IPS-20b (cell line): ENCODE data around the gene GRM1.

Source experiments
- H3K27ac ChIP-seq: one replicate; pipeline ENCODE4 v1.5.1; 2013; ENCODE audit warnings: low read length
- H3K27me3 ChIP-seq: 2 replicates; pipeline ENCODE4 v1.6.1; 2013; ENCODE audit warnings: mild to moderate bottlenecking, low read length, inconsistent platforms; ENCODE audit not compliant: insufficient read depth
- H3K36me3 ChIP-seq: 2 replicates; pipeline ENCODE4 v1.6.1; 2013; ENCODE audit warnings: low read depth, mild to moderate bottlenecking, inconsistent platforms, low read length, moderate library complexity; ENCODE audit not compliant: insufficient read depth
- H3K4me1 ChIP-seq: 2 replicates; pipeline ENCODE4 v1.6.1; 2013; ENCODE audit warnings: mild to moderate bottlenecking, control low read depth, inconsistent platforms, low read length, moderate library complexity; ENCODE audit not compliant: insufficient read depth
- H3K4me3 ChIP-seq: 2 replicates; pipeline ENCODE4 v1.5.1; 2013; ENCODE audit warnings: mild to moderate bottlenecking, low read length, inconsistent platforms
- H3K9ac ChIP-seq: 2 replicates; pipeline ENCODE4 v1.6.1; 2013; ENCODE audit warnings: low read depth, mild to moderate bottlenecking, inconsistent platforms, low read length, moderate library complexity
- H3K9me3 ChIP-seq: 2 replicates; pipeline ENCODE4 v1.6.1; 2013; ENCODE audit warnings: mild to moderate bottlenecking, low read depth, low read length, inconsistent platforms; ENCODE audit not compliant: insufficient read depth

Gene GRM1

DNA sequence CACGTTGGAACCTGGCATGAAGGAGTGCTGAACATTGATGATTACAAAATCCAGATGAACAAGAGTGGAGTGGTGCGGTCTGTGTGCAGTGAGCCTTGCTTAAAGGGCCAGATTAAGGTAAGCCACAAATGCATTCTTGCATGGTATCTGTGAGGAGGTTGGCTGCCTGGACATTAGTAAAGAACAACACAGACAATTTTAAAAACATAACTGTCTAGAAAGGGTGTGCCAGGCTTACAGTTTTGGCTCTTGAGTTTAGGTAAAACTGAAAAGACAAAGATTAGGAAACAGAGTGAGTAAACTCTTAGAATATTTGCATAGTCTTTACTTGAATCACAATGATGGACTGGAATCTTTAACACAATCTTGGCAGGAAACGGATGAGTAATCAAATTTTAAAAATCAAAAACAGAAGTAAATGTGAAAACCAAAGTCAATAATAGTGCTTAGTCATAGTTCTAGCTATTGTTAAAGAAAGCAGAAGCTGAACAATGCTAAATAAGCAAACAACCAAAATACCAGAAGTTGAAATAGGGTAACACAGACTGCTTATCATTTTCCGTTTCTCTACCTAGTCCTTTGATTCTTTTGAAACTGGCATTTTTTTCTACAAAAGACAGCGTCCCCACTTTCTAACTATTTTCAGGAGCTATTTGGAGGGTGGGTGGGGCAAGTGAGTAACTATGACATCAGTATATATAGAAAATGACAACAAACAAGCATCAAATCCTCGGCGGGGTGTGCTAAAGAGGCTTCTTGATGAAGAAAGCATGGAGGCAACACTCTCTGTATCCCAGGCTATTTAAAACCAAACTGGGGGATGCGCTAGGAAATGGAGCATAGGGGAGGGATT, 328.9 kb downstream of the GRM1 start:
- Histone ChIP-seq H3K36me3 (no peaks in the 10 kb centered on the region), H3K27ac (no peak overlapping the region), H3K27me3 (no peaks in the 10 kb centered on the region), H3K9ac (no peak overlapping the region), H3K4me3 (no peak overlapping the region), H3K4me1 (peaks cover 36% of the 10 kb centered on the region), H3K9me3 (no peaks in the 10 kb centered on the region)

GRCh38 chr6:146358431-146359046, 329.7 kb downstream of the GRM1 start:
- Histone ChIP-seq H3K27me3 (no peaks in the 10 kb centered on the region), H3K4me3 (no peak overlapping the region), H3K27ac (no peak overlapping the region), H3K36me3 (no peaks in the 10 kb centered on the region), H3K9ac (no peak overlapping the region), H3K9me3 (no peaks in the 10 kb centered on the region), H3K4me1 (peaks cover 36% of the 10 kb centered on the region)

DNA sequence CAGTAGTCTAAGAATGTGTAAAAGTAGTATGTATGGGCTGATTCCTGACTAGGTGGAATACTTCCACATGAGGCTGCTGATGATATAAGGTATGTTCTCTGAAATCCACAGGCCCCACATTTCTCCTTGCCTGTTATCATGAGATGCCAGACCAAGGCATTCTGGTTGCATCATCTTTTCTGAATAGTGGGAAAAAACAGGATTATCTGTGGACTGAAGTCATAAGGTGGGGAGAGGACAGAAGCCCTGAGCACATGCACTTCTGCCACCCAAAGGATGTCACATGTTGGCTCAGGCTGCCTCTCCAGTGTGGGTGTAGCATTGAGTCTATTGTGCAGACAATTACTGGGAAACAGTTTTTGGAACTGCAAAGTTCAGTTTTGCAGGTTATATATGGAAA, 330.3 kb downstream of the GRM1 start:
- no peak overlapping the region for H3K27ac ChIP-seq
- no peaks in the 10 kb centered on the region for H3K36me3 ChIP-seq
- no peak overlapping the region for H3K9ac ChIP-seq
- no peaks in the 10 kb centered on the region for H3K27me3 ChIP-seq
- H3K4me3 ChIP-seq, result no peak overlapping the region
- H3K9me3 ChIP-seq, result no peaks in the 10 kb centered on the region
- peaks cover 36% of the 10 kb centered on the region for H3K4me1 ChIP-seq

GRCh38 chr6:146361128-146361924, 332.5 kb downstream of the GRM1 start:
- Histone ChIP-seq H3K9me3 (no peaks in the 10 kb centered on the region), H3K9ac (no peak overlapping the region), H3K27me3 (no peaks in the 10 kb centered on the region), H3K4me1 (peaks cover 17% of the 10 kb centered on the region), H3K36me3 (no peaks in the 10 kb centered on the region), H3K4me3 (no peak overlapping the region), H3K27ac (no peak overlapping the region)

DNA sequence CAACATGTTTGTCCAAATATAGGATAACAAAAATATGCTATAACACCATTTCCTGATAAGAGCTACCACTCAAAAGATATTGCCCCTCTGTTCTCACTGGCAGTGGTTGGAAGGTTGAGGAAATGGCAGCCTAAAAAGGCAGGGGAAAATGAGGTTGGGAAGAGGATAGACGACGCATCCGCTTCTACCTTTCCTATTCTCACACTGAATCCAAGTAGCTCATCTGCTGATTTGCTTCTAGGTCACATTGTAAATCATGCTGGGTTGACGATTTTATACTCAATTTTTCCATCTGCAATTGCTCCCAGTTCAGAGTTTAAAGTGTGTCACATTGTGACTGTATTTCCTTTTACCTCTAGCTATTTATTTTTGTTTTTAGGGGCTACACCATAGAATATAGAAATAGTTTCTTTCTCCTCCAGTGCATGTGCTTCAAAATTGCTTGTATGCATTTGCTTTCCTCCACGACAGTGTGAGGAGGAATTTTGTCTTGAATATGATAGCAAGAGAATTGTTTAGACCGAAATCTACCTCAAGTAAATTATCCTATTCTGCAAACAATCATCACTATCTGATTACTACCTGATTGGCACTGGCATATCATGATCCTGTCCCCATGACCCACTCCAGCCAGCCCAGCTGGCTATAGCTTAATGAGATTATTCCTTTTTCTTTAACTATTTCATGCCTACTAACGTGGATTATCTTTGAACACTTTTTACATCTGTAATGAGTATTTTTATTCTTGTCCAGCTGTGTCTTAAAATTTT, 335.2 kb downstream of the GRM1 start:
- Histone ChIP-seq H3K4me1 (no peaks in the 10 kb centered on the region), H3K4me3 (no peak overlapping the region), H3K9ac (no peak overlapping the region), H3K9me3 (no peaks in the 10 kb centered on the region), H3K36me3 (no peaks in the 10 kb centered on the region), H3K27me3 (no peaks in the 10 kb centered on the region), H3K27ac (no peak overlapping the region)

GRCh38 chr6:146364816-146365594, 336.1 kb downstream of the GRM1 start:
- Histone ChIP-seq H3K9me3 (no peaks in the 10 kb centered on the region), H3K4me3 (no peak overlapping the region), H3K36me3 (no peaks in the 10 kb centered on the region), H3K27me3 (no peaks in the 10 kb centered on the region), H3K27ac (no peak overlapping the region), H3K9ac (no peak overlapping the region), H3K4me1 (no peaks in the 10 kb centered on the region)

DNA sequence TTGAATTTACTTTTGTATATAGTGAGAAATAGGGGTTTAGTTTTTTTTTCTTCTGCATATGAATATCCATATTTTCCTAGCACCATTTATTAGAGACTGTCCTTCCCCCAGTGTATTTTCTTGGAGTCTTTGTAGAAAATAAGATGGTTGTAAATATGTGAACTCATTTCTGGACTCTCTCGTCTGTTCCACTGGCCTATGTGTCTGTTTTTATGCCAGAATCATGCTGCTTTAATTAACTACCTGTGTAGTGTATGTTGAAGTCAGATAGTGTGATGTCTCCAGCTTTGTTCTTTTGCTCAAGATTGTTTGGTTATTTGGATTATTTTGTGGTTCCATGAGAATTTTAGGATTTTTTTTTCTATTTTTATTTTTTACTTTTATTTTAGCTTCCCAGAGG, 338.2 kb downstream of the GRM1 start:
- no peaks in the 10 kb centered on the region for H3K36me3 ChIP-seq
- no peak overlapping the region for H3K4me3 ChIP-seq
- no peak overlapping the region for H3K27ac ChIP-seq
- no peaks in the 10 kb centered on the region for H3K4me1 ChIP-seq
- H3K27me3 ChIP-seq, result no peaks in the 10 kb centered on the region
- no peaks in the 10 kb centered on the region for H3K9me3 ChIP-seq
- H3K9ac ChIP-seq, result no peak overlapping the region

DNA sequence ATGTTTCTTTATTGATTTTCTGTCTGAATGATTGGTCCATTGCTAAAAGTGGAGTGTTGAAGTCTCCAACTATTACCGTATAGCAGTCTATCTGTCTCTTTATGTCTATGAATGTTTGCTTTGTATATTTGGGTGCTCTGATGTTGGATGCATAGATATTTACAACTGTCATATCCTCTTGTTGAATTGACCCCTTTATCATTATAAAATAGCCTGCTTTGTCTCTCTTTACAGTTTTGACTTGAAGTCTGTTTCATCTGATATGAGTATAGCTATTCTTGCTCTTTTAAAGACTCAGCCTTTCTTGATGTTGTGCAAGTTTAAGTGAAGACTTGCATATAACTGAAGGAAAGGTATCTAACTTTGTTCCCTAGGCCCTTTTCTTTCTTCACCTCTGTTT, 341.0 kb downstream of the GRM1 start:
- Histone ChIP-seq H3K4me3 (no peak overlapping the region), H3K27me3 (no peaks in the 10 kb centered on the region), H3K27ac (no peak overlapping the region), H3K9me3 (no peaks in the 10 kb centered on the region), H3K36me3 (no peaks in the 10 kb centered on the region), H3K4me1 (no peaks in the 10 kb centered on the region), H3K9ac (no peak overlapping the region)

DNA sequence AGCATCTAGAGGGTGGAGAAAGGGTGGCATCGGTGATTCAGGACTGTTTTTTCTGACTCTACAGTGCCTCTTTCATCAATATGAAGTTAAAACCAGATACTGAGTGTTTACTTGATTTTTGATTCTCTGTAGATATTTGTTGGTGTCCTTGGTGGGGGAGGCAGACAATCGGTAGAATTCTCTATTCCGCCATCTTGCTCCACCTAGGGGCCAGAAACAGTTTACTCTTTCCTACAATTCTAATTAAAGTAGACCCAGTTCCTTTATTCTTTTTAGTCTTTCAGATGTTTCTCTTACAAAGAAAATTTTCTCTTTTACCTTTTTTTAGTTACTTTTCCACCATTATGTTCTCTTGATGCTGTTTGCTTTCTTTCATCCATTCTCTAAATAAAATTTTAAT, 352.6 kb downstream of the GRM1 start:
- H3K4me3 ChIP-seq, result no peak overlapping the region
- H3K9me3 ChIP-seq, result no peaks in the 10 kb centered on the region
- no peaks in the 10 kb centered on the region for H3K4me1 ChIP-seq
- H3K9ac ChIP-seq, result no peak overlapping the region
- H3K27ac ChIP-seq, result no peak overlapping the region
- no peaks in the 10 kb centered on the region for H3K27me3 ChIP-seq
- no peaks in the 10 kb centered on the region for H3K36me3 ChIP-seq

GRCh38 chr6:146388736-146389364, 360.0 kb downstream of the GRM1 start:
- H3K27ac ChIP-seq, result no peak overlapping the region
- no peaks in the 10 kb centered on the region for H3K36me3 ChIP-seq
- H3K27me3 ChIP-seq, result no peaks in the 10 kb centered on the region
- no peak overlapping the region for H3K9ac ChIP-seq
- H3K4me1 ChIP-seq, result peaks cover 8% of the 10 kb centered on the region; the same call in 1 of the 2 replicates
- H3K4me3 ChIP-seq, result no peak overlapping the region
- H3K9me3 ChIP-seq, result no peaks in the 10 kb centered on the region
